Cardiac muscle cell (in vitro differentiated cells and primary cell): Measurements from ENCODE around the gene FARP2. TPM values are rescaled to one million over a fixed set of nuclear protein-coding genes. Genes with fewer than 3 reads are reported as not detected.

Source experiments
- DNase-seq, 2 donors: peaks; one replicate each; pipeline versions ENCODE4 v3.0.0 to v3.0.0-alpha.2; 2010 to 2017; ENCODE audit warnings: low read depth in 1 of 2, low spot score in 1 of 2
- H3K27ac ChIP-seq: fragments of 200-600 bp; sonication (generic); 2 replicates; pipeline ENCODE4 v1.5.1; 2016
- H3K27me3 ChIP-seq: fragments of 200-600 bp; sonication (generic); 2 replicates; pipeline ENCODE4 v1.6.0; 2016; ENCODE audit warnings: control low read depth
- H3K36me3 ChIP-seq: fragments of 200-600 bp; sonication (generic); 2 replicates; pipeline ENCODE4 v1.5.1; 2016; ENCODE audit warnings: control low read depth
- H3K4me1 ChIP-seq: fragments of 200-600 bp; sonication (generic); 2 replicates; pipeline ENCODE4 v1.8.1; 2017; ENCODE audit warnings: low read depth, mild to moderate bottlenecking, mixed run types
- H3K4me3 ChIP-seq: fragments of 200-600 bp; sonication (generic); 2 replicates; pipeline ENCODE4 v1.5.1; 2016; ENCODE audit warnings: mild to moderate bottlenecking
- H3K9me3 ChIP-seq: fragments of 200-600 bp; sonication (generic); 2 replicates; pipeline ENCODE4 v1.5.1; 2017; ENCODE audit warnings: low read depth, mild to moderate bottlenecking, control low read depth
- CTCF ChIP-seq: IDR thresholded peaks from 2 replicates; pipeline ENCODE4 v1.5.1; 2012; ENCODE audit warnings: low read depth, mild to moderate bottlenecking, low read length
- polyA plus RNA-seq: library from polyadenylated mRNA; unstranded; fragments of >200 nt; fragmentation: Nextera tagmentation; extraction: Ambion mirVana; gene quantifications from 2 replicates; pipeline ENCODE4 v1.2.1, GENCODE V29; 2016
- total RNA-seq: library from RNA; depleted of rRNA; stranded (reverse); fragments of >200 nt; gene quantifications from 2 replicates; pipeline ENCODE4 v1.2.3, GENCODE V29; 2016

The FARP2 gene
- total and polyA plus RNA-seq, 2 experiments from 2014 or later: 24.4 to 26.5 TPM

- Histone ChIP-seq H3K4me3 (no peak overlapping the region), H3K36me3 (no peaks in the 10 kb centered on the region), H3K9me3 (no peaks in the 10 kb centered on the region), H3K27ac (no peak overlapping the region), H3K4me1 (no peaks in the 10 kb centered on the region), H3K27me3 (no peaks in the 10 kb centered on the region)
- DNase-seq: no peak
- no peak for TF ChIP-seq CTCF
These were observed 109.5 kb downstream of the FARP2 start for GRCh38 chr2:241465543-241465942.

GRCh38 chr2:241466230-241466629 lies 110.1 kb downstream of the FARP2 start:
- Histone ChIP-seq H3K4me3 (no peak overlapping the region), H3K27ac (no peak overlapping the region), H3K36me3 (no peaks in the 10 kb centered on the region), H3K9me3 (no peaks in the 10 kb centered on the region), H3K27me3 (no peaks in the 10 kb centered on the region), H3K4me1 (no peaks in the 10 kb centered on the region)
- no peak for DNase-seq
- TF ChIP-seq CTCF: no peak

GRCh38 chr2:241467777-241468475 lies 111.8 kb downstream of the FARP2 start:
- Histone ChIP-seq H3K4me3 (no peak overlapping the region), H3K36me3 (no peaks in the 10 kb centered on the region), H3K4me1 (no peaks in the 10 kb centered on the region), H3K9me3 (no peaks in the 10 kb centered on the region), H3K27me3 (no peaks in the 10 kb centered on the region), H3K27ac (no peak overlapping the region)
- no peak for DNase-seq
- no peak for TF ChIP-seq CTCF

- no peak for TF ChIP-seq CTCF
- Histone ChIP-seq H3K4me1 (no peaks in the 10 kb centered on the region), H3K27ac (no peak overlapping the region), H3K36me3 (no peaks in the 10 kb centered on the region), H3K9me3 (no peaks in the 10 kb centered on the region), H3K4me3 (no peak overlapping the region), H3K27me3 (no peaks in the 10 kb centered on the region)
- DNase-seq: no peak
These were observed 112.3 kb downstream of the FARP2 start for GRCh38 chr2:241468476-241468781.

GRCh38 chr2:241469746-241470145 lies 113.7 kb downstream of the FARP2 start:
- DNase-seq: no peak
- no peaks in the 10 kb centered on the region for H3K4me1 ChIP-seq
- H3K27ac ChIP-seq: no peak overlapping the region
- H3K9me3 ChIP-seq: no peaks in the 10 kb centered on the region
- H3K36me3 ChIP-seq: no peaks in the 10 kb centered on the region
- TF ChIP-seq CTCF: no peak
- H3K4me3 ChIP-seq: no peak overlapping the region
- no peaks in the 10 kb centered on the region for H3K27me3 ChIP-seq
